GM23248 (cell line): Measurements from ENCODE around the gene CAMKK1. TPM values are rescaled to one million over a fixed set of nuclear protein-coding genes. Genes with fewer than 3 reads are reported as not detected.

Experiments
- DNase-seq: peaks from one replicate; pipeline ENCODE4 v3.0.0-alpha.2; 2015
- H2AFZ ChIP-seq: fragments of 200-600 bp; sonication (generic); 2 replicates; pipeline ENCODE4 v1.6.1; 2016; ENCODE audit warnings: antibody characterized with exemption
- H3F3A ChIP-seq: fragments of 200-600 bp; sonication (generic); 2 replicates; pipeline ENCODE4 v1.6.1; 2016; ENCODE audit warnings: mild to moderate bottlenecking, antibody characterized with exemption, mixed run types; ENCODE audit not compliant: insufficient read depth
- H3K27ac ChIP-seq: fragments of 200-600 bp; sonication (generic); 2 replicates; pipeline ENCODE4 v1.5.1; 2016; ENCODE audit warnings: mild to moderate bottlenecking
- H3K27me3 ChIP-seq: fragments of 200-600 bp; sonication (generic); replicated peaks from 2 replicates; pipeline ENCODE4 v1.6.1; 2016; ENCODE audit warnings: mild to moderate bottlenecking; ENCODE audit not compliant: insufficient read depth
- H3K36me3 ChIP-seq: fragments of 200-600 bp; sonication (generic); 2 replicates; pipeline ENCODE4 v1.6.1; 2016; ENCODE audit warnings: low read depth, mild to moderate bottlenecking
- H3K4me1 ChIP-seq: fragments of 200-600 bp; sonication (generic); 2 replicates; pipeline ENCODE4 v1.6.1; 2016; ENCODE audit warnings: mild to moderate bottlenecking; ENCODE audit not compliant: insufficient read depth
- H3K4me2 ChIP-seq: fragments of 200-600 bp; sonication (generic); one replicate; pipeline ENCODE4 v1.6.1; 2016; ENCODE audit warnings: mild to moderate bottlenecking; ENCODE audit not compliant: unreplicated experiment
- H3K4me3 ChIP-seq: fragments of 200-600 bp; sonication (generic); 2 replicates; pipeline ENCODE4 v1.5.1; 2016; ENCODE audit warnings: mild to moderate bottlenecking
- H3K79me2 ChIP-seq: fragments of 200-600 bp; sonication (generic); 2 replicates; pipeline ENCODE4 v1.6.1; 2016; ENCODE audit warnings: mild to moderate bottlenecking; ENCODE audit not compliant: insufficient read depth
- H3K9ac ChIP-seq: fragments of 200-600 bp; sonication (generic); 2 replicates; pipeline ENCODE4 v1.6.1; 2016; ENCODE audit warnings: mild to moderate bottlenecking
- H3K9me2 ChIP-seq: fragments of 200-600 bp; sonication (generic); 2 replicates; pipeline ENCODE4 v1.6.1; 2016; ENCODE audit warnings: mixed run types, mild to moderate bottlenecking, moderate library complexity; ENCODE audit not compliant: insufficient read depth
- H3K9me3 ChIP-seq: fragments of 200-600 bp; sonication (generic); one replicate; pipeline ENCODE4 v1.6.1; 2017; ENCODE audit warnings: low read depth
- H4K20me1 ChIP-seq: fragments of 200-600 bp; sonication (generic); 2 replicates; pipeline ENCODE4 v1.6.0; 2016; ENCODE audit not compliant: insufficient read depth
- EZH2 ChIP-seq: fragments of 200-600 bp; sonication (generic); IDR thresholded peaks from 2 replicates; pipeline ENCODE4 v1.6.1; 2018; ENCODE audit warnings: antibody characterized with exemption, mild to moderate bottlenecking; ENCODE audit not compliant: insufficient read depth, poor library complexity, severe bottlenecking
- EZH2phosphoT487 ChIP-seq: fragments of 200-600 bp; sonication (generic); IDR thresholded peaks from 2 replicates; pipeline ENCODE4 v1.6.1; 2018; ENCODE audit warnings: antibody characterized with exemption, moderate library complexity, mild to moderate bottlenecking, low read depth; ENCODE audit not compliant: insufficient read depth
- WGBS, 2 experiments: methylation state at CpG; one replicate each; pipeline ENCODE4 v1.1.6; 2015 to 2017; ENCODE audit warnings: low lambda C conversion rate in 2 of 2, low coverage in 1 of 2; ENCODE audit errors: missing lambda C conversion rate in 2 of 2; 5-methylcytosine and 5-hydroxymethylcytosine counted together
- in situ Hi-C: fragments of 300-500 bp; cut with MboI; formaldehyde crosslinking; loops from 2 replicates; pipeline ENCODE4 v1.15.0; 2020
- polyA plus RNA-seq: library from polyadenylated mRNA; unstranded; fragments of >200 nt; fragmentation: Nextera tagmentation; extraction: Ambion mirVana; gene quantifications from 2 replicates; pipeline ENCODE4 v1.2.1, GENCODE V29; 2016
- total RNA-seq: library from RNA; depleted of rRNA; stranded (reverse); fragments of >200 nt; shearing (Covaris generic); gene quantifications from 2 replicates; pipeline ENCODE4 v1.2.3, GENCODE V29; 2014

Gene CAMKK1
- total and polyA plus RNA-seq, 2 experiments from 2014 or later = 4.0 to 4.5 TPM

GRCh38 chr17:3852561-3852960 is 40.3 kb downstream of the CAMKK1 start:
- H3K36me3 ChIP-seq = no peaks in the 10 kb centered on the region
- TF ChIP-seq EZH2phosphoT487 = no peak
- no peak for TF ChIP-seq EZH2
- no peak for DNase-seq
- 85 to 88% methylated on average over 10 of the region's 10 CpGs for WGBS, 2 experiments
- no peaks in the 10 kb centered on the region for H3F3A ChIP-seq
- no peaks in the 10 kb centered on the region for H3K9me2 ChIP-seq
- H3K27me3 ChIP-seq = no peaks in the 10 kb centered on the region
- H3K9me3 ChIP-seq = no peaks in the 10 kb centered on the region
- no peak overlapping the region for H3K27ac ChIP-seq
- in situ Hi-C loops = no loop called here
- H3K9ac ChIP-seq = no peak overlapping the region
- H3K79me2 ChIP-seq = no peaks in the 10 kb centered on the region
- H4K20me1 ChIP-seq = no peaks in the 10 kb centered on the region
- H3K4me3 ChIP-seq = no peak overlapping the region
- H3K4me1 ChIP-seq = no peaks in the 10 kb centered on the region
- no peak overlapping the region for H2AFZ ChIP-seq
- no peak overlapping the region for H3K4me2 ChIP-seq

DNA sequence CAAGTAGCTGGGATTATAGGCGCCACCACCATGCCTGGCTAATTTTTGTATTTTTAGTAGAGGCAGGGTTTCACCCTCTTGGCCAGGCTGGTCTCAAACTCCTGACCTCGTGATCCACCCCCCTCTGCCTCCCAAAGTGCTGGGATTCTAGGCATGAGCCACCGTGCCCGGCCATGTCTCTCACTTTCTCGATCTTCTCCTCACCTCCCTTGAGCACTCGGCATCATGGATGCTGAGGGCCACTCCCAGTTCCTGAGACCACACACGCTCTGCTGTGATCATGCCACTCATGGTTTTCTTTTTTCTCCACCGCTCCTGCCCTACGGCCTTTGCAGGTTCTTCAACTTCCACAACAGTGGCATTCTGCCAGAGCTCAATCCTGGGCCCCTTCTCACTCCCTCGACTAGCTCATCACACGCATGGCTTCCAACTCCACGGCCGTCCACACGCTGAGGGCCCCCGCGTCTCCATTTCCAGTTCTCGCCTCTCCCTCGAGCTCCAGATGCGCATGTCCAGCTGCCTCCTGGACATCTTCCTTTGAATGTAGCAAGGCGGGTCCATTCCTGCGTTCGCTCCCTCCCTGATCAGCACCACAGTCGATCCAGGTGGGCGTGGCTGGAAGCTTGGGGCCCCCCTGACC is 41.3 kb downstream of the CAMKK1 start:
- no peak overlapping the region for H3K4me2 ChIP-seq
- 78 to 79% methylated on average over 21 to 24 of the region's 24 CpGs for WGBS, 2 experiments
- H3K27me3 ChIP-seq = no peaks in the 10 kb centered on the region
- no peaks in the 10 kb centered on the region for H3K9me2 ChIP-seq
- no peaks in the 10 kb centered on the region for H3F3A ChIP-seq
- H3K79me2 ChIP-seq = no peaks in the 10 kb centered on the region
- H3K9me3 ChIP-seq = no peaks in the 10 kb centered on the region
- in situ Hi-C loops = no loop called here
- H3K9ac ChIP-seq = no peak overlapping the region
- no peaks in the 10 kb centered on the region for H3K36me3 ChIP-seq
- DNase-seq = no peak
- H2AFZ ChIP-seq = no peak overlapping the region
- no peak overlapping the region for H3K4me3 ChIP-seq
- TF ChIP-seq EZH2 = no peak
- TF ChIP-seq EZH2phosphoT487 = no peak
- no peaks in the 10 kb centered on the region for H3K4me1 ChIP-seq
- H3K27ac ChIP-seq = no peak overlapping the region
- H4K20me1 ChIP-seq = no peaks in the 10 kb centered on the region

DNA sequence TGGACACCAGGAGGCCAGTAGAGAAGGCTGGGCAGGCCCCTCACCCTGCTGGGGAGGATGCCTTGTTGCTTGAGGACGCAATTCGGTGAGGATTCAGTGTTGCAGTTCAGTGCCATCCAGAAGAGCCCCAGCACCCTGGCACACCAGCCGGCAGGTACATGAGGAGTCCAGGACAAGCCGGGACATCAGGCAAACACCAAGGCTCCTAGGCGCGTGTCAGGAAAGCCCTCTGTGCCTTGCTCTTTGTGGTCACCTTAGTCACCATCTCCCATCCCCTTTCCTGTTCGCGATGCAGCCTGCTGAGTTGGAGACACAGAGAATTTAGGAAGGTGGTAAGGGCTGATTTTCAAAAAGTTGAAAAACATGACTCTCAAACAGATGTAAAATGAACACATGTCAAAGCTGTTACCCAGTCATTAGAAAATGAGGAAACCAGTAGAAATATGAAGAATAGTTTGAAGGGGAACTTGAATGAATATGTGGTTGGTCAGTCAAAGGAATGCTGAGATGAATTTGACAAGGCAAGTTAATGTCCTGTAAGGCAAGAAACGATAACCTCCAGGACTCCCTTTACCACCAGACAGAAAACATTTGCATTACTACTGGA is 44.5 kb downstream of the CAMKK1 start:
- Histone ChIP-seq H3K9me3 (no peaks in the 10 kb centered on the region), H3K79me2 (peaks cover 27% of the 10 kb centered on the region), H3F3A (no peaks in the 10 kb centered on the region; the same call in 1 of the 2 replicates), H3K27me3 (no peaks in the 10 kb centered on the region), H3K4me3 (no peak overlapping the region), H4K20me1 (no peaks in the 10 kb centered on the region), H3K4me2 (no peak overlapping the region), H2AFZ (no peak overlapping the region), H3K4me1 (peaks cover 6% of the 10 kb centered on the region; the same call in 1 of the 2 replicates), H3K27ac (no peak overlapping the region), H3K9ac (no peak overlapping the region), H3K9me2 (no peaks in the 10 kb centered on the region), H3K36me3 (peaks cover 11% of the 10 kb centered on the region; the same call in 1 of the 2 replicates)
- in situ Hi-C loops = no loop called here
- WGBS, 2 experiments = 83 to 86% methylated on average over 9 of the region's 9 CpGs
- no peak for DNase-seq
- no peak for TF ChIP-seq EZH2
- TF ChIP-seq EZH2phosphoT487 = no peak

DNA sequence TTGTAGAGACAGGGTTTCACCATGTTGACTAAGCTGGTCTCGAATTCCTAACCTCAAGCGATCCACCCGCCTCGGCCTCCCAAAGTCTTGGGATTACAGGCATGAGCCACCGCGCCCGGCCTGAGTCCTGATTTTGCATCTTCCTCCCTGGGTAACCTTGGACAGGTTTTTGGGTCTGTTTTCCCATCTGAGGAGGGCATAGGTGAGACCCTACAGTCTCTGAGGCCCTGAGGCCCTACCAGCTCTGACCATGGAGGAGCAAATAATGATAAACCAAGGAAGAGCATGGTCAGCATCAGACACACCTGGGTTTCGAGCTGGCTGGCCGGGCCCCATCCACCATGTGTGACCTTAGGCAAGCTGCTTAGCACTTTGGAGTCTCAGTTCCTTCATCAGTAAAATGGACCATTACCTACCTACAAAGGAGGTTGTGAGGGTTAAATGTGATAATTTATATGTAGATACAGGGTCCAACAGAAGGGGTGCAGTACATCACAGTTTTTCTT is 45.6 kb downstream of the CAMKK1 start:
- no peaks in the 10 kb centered on the region for H3K9me2 ChIP-seq
- no peak overlapping the region for H2AFZ ChIP-seq
- H3K9ac ChIP-seq = no peak overlapping the region
- no peaks in the 10 kb centered on the region for H4K20me1 ChIP-seq
- H3K36me3 ChIP-seq = peaks cover 19% of the 10 kb centered on the region; the same call in 1 of the 2 replicates
- H3K4me2 ChIP-seq = no peak overlapping the region
- no peak for DNase-seq
- peaks cover 38% of the 10 kb centered on the region for H3K79me2 ChIP-seq
- TF ChIP-seq EZH2 = no peak
- no peak for TF ChIP-seq EZH2phosphoT487
- no peak overlapping the region for H3K27ac ChIP-seq
- H3K27me3 ChIP-seq = no peaks in the 10 kb centered on the region
- peaks cover 6% of the 10 kb centered on the region; the same call in 1 of the 2 replicates for H3K4me1 ChIP-seq
- no peaks in the 10 kb centered on the region; the same call in 1 of the 2 replicates for H3F3A ChIP-seq
- H3K4me3 ChIP-seq = no peak overlapping the region
- no peaks in the 10 kb centered on the region for H3K9me3 ChIP-seq
- 86 to 87% methylated on average over 9 of the region's 9 CpGs for WGBS, 2 experiments
- in situ Hi-C loops = no loop called here
